Stimulated activated CD4-positive, alpha-beta T cell treated with anti-CD3 and anti-CD28 coated beads, Interleukin-4, amount 100 ng/mL, for 4 hours (primary cell): ENCODE results near the gene PTPN22.

Experiments
- DNase-seq, 2 experiments: peaks; one replicate each; pipeline ENCODE4 v3.0.0-alpha.2; 2020

Gene PTPN22

GRCh38 chr1:113871597-113872113 is at the start of gene PTPN22:
TSS of gene PTPN22 (minus strand) at chr1:113871712.
- peak; percentile 60 to 88 for DNase-seq

GRCh38 chr1:113918243-113918642 is 46.7 kb upstream of the PTPN22 start:
- no peak for DNase-seq

GRCh38 chr1:113917400-113918082 is 46.0 kb upstream of the PTPN22 start:
- no peak for DNase-seq

GRCh38 chr1:113916974-113917373 is 45.5 kb upstream of the PTPN22 start:
- no peak for DNase-seq

GRCh38 chr1:113913887-113914664 is 42.6 kb upstream of the PTPN22 start:
- DNase-seq: no peak

- no peak for DNase-seq
Observed at GRCh38 chr1:113913312-113913668, 41.8 kb upstream of the PTPN22 start.

GRCh38 chr1:113912594-113913311 is 41.2 kb upstream of the PTPN22 start:
- no peak for DNase-seq

GRCh38 chr1:113905435-113905861 is 33.9 kb upstream of the PTPN22 start:
- DNase-seq: peak in 1 of 2 experiments; percentile 24

- peak; percentile 92 to 98 for DNase-seq
Observed at GRCh38 chr1:113904674-113905434, 33.3 kb upstream of the PTPN22 start, which contains the start of the genes AP4B1 and DCLRE1B. TSS of gene AP4B1 (minus strand) at chr1:113904799. CDS start at chr1:113904717, 82 bp downstream. TSS of gene DCLRE1B (plus strand) at chr1:113905326. CDS start at chr1:113905587, 261 bp downstream.

GRCh38 chr1:113904293-113904673 is 32.8 kb upstream of the PTPN22 start:
- DNase-seq: no peak

GRCh38 chr1:113903501-113904292 is 32.2 kb upstream of the PTPN22 start:
- DNase-seq: peak in 1 of 2 experiments; percentile 5

- DNase-seq: no peak
Observed at GRCh38 chr1:113901191-113901590, 29.7 kb upstream of the PTPN22 start.

- no peak for DNase-seq
Observed at GRCh38 chr1:113899111-113899510, 27.6 kb upstream of the PTPN22 start.

- no peak for DNase-seq
Observed at GRCh38 chr1:113898241-113898814, 26.8 kb upstream of the PTPN22 start.

- DNase-seq: no peak
Observed at GRCh38 chr1:113895961-113896360, 24.4 kb upstream of the PTPN22 start.

- no peak for DNase-seq
Observed at GRCh38 chr1:113895098-113895497, 23.6 kb upstream of the PTPN22 start.

- no peak for DNase-seq
Observed at GRCh38 chr1:113893267-113893666, 21.8 kb upstream of the PTPN22 start.

GRCh38 chr1:113891631-113892220 is 20.2 kb upstream of the PTPN22 start:
- no peak for DNase-seq

- DNase-seq: no peak
Observed at GRCh38 chr1:113890816-113891215, 19.3 kb upstream of the PTPN22 start.

- no peak for DNase-seq
Observed at GRCh38 chr1:113887402-113888175, 16.1 kb upstream of the PTPN22 start, which contains the start of gene BCL2L15. TSS of gene BCL2L15 (minus strand) at chr1:113887581. CDS start at chr1:113887375, 206 bp downstream.
